B cell (primary cell): ENCODE results near the gene TMEM250. TPM values are rescaled to one million over a fixed set of nuclear protein-coding genes. Genes with fewer than 3 reads are reported as not detected.
A peak's percentile ranks its signal among the peaks of the same experiment; 100 is the strongest.

Experiments
- ATAC-seq: fragments of 200-7000 bp; cut with Tn5 transposase; one replicate; pipeline ENCODE4 v1.10.0; 2021; ENCODE audit warnings: low read depth, mild to moderate bottlenecking, moderate number of reproducible peaks, moderate library complexity
- CTCF ChIA-PET: fragments of 350-600 bp; sonication (Branson Sonifier 250); formaldehyde crosslinking; loops from one replicate; lab custom pipeline; 2021; ENCODE audit warnings: antibody characterized with exemption, inconsistent platforms; lab: Charles Lee
- POLR2A ChIA-PET: fragments of 350-600 bp; sonication (Branson Sonifier 250); formaldehyde crosslinking; loops from one replicate; lab custom pipeline; 2021; ENCODE audit warnings: antibody characterized with exemption; lab: Charles Lee
- DNase-seq: peaks from one replicate; pipeline ENCODE4 v3.0.0; 2013
- H2AFZ ChIP-seq: 2 replicates; pipeline ENCODE4 v1.6.1; 2012; ENCODE audit warnings: mild to moderate bottlenecking, low read depth, low read length; ENCODE audit not compliant: insufficient read depth, poor library complexity, severe bottlenecking
- H3K27ac ChIP-seq, 2 donors: 1 replicate in 1 of 2; 2 replicates in 1 of 2; pipeline ENCODE4 v1.5.1; 2012 to 2013; ENCODE audit warnings: low read length in 2 of 2, mild to moderate bottlenecking in 2 of 2, moderate library complexity in 1 of 2
- H3K27me3 ChIP-seq, 4 experiments: fragments of 200-600 bp in 1 of 4; sonication (generic) in 1 of 4; replicated peaks in 1 of 4; 1 replicate in 2 of 4; 2 replicates in 2 of 4; pipeline versions ENCODE4 v1.6.1 to v1.7.0; 2013 to 2016; ENCODE audit warnings: low read length in 3 of 4, mild to moderate bottlenecking in 2 of 4, mixed read lengths in 1 of 4, moderate library complexity in 1 of 4; ENCODE audit not compliant: insufficient read depth in 4 of 4, control insufficient read depth in 3 of 4; ENCODE audit errors: control extremely low read depth in 1 of 4
- H3K36me3 ChIP-seq, 2 experiments: replicated peaks in 1 of 2; 1 replicate in 1 of 2; 2 replicates in 1 of 2; pipeline versions ENCODE4 v1.6.1 to v1.7.1; 2013; ENCODE audit warnings: low read length in 1 of 2; ENCODE audit not compliant: insufficient read depth in 2 of 2, control insufficient read depth in 1 of 2; ENCODE audit errors: control extremely low read depth in 1 of 2, extremely low read depth in 1 of 2
- H3K4me1 ChIP-seq, 2 donors: fragments of 200-600 bp in 1 of 2; sonication (generic) in 1 of 2; 1 replicate in 1 of 2; 2 replicates in 1 of 2; pipeline versions ENCODE4 v1.5.1 to v1.6.1; 2013 to 2017; ENCODE audit warnings: low read length in 2 of 2; ENCODE audit not compliant: control insufficient read depth in 2 of 2, insufficient read depth in 2 of 2
- H3K4me2 ChIP-seq: replicated peaks from 2 replicates; pipeline ENCODE3; 2012; ENCODE audit warnings: mild to moderate bottlenecking, low read depth, low read length; ENCODE audit not compliant: poor library complexity, severe bottlenecking
- H3K4me3 ChIP-seq, 5 experiments: fragments of 200-600 bp in 1 of 5; sonication (generic) in 1 of 5; 1 replicate in 3 of 5; 2 replicates in 2 of 5; pipeline versions ENCODE4 v1.5.1 to v1.7.0; 2011 to 2016; ENCODE audit warnings: low read length in 4 of 5, mild to moderate bottlenecking in 4 of 5, low read depth in 2 of 5, control low read depth in 1 of 5, moderate library complexity in 1 of 5; ENCODE audit not compliant: insufficient read depth in 1 of 5; ENCODE audit errors: control extremely low read depth in 1 of 5, extremely low read depth in 1 of 5
- H3K79me2 ChIP-seq: fragments of 200-600 bp; sonication (generic); one replicate; pipeline ENCODE4 v1.6.0; 2016; ENCODE audit warnings: low read length; ENCODE audit not compliant: control insufficient read depth, insufficient read depth
- H3K9ac ChIP-seq: fragments of 200-600 bp; sonication (generic); 2 replicates; pipeline ENCODE4 v1.6.1; 2017; ENCODE audit warnings: mild to moderate bottlenecking, low read length, moderate library complexity
- H3K9me3 ChIP-seq, 3 donors: one replicate each; pipeline versions ENCODE4 v1.6.1 to v1.7.1; 2013; ENCODE audit warnings: low read length in 2 of 3; ENCODE audit not compliant: control insufficient read depth in 2 of 3, insufficient read depth in 1 of 3; ENCODE audit errors: control extremely low read depth in 1 of 3
- H4K20me1 ChIP-seq: 2 replicates; pipeline ENCODE4 v1.6.0; 2012; ENCODE audit warnings: mild to moderate bottlenecking, low read length; ENCODE audit not compliant: insufficient read depth, control insufficient read depth, poor library complexity, severe bottlenecking
- H3K27ac Mint-ChIP-seq: one replicate; pipeline ENCODE4 v1.8.0; 2021; ENCODE audit warnings: mixed read lengths
- H3K27me3 Mint-ChIP-seq: one replicate; pipeline ENCODE4 v1.8.0; 2021; ENCODE audit warnings: mixed read lengths
- H3K4me1 Mint-ChIP-seq: one replicate; pipeline ENCODE4 v1.8.0; 2021; ENCODE audit warnings: mixed read lengths
- H3K4me3 Mint-ChIP-seq: one replicate; pipeline ENCODE4 v1.8.0; 2021; ENCODE audit warnings: mixed read lengths
- H3K9me3 Mint-ChIP-seq: one replicate; pipeline ENCODE4 v1.8.0; 2022; ENCODE audit warnings: mixed read lengths; ENCODE audit not compliant: insufficient read depth
- CTCF ChIP-seq: fragments of 200-600 bp; IDR thresholded peaks from one replicate; pipeline ENCODE4 v1.8.0; 2022; ENCODE audit warnings: antibody characterized with exemption, mild to moderate bottlenecking
- EZH2 ChIP-seq: IDR thresholded peaks from 2 replicates; pipeline ENCODE4 v1.6.1; 2012; ENCODE audit warnings: borderline replicate concordance, low read depth, mild to moderate bottlenecking, moderate library complexity, low read length; ENCODE audit not compliant: insufficient read depth, poor library complexity, severe bottlenecking
- WGBS: methylation state at CpG from one replicate; pipeline ENCODE4 v1.1.5; 2013; ENCODE audit warnings: missing lambda C conversion rate; ENCODE audit not compliant: insufficient coverage; 5-methylcytosine and 5-hydroxymethylcytosine counted together
- intact Hi-C: fragments of 100-400 bp; cut with micrococcal nuclease; formaldehyde crosslinking; loops from one replicate; pipeline ENCODE4 v1.10.0; 2022
- polyA plus RNA-seq: library from polyadenylated mRNA; depleted of rRNA; stranded (reverse); fragments of >200 nt; gene quantifications from 2 replicates; pipeline ENCODE4 v1.2.3, GENCODE V29; 2012
- total RNA-seq, 2 donors: library from RNA; stranded (reverse); fragments of 120-200 nt in 1 of 2; gene quantifications; 1 replicate in 1 of 2; 2 replicates in 1 of 2; pipeline versions ENCODE4 v1.2.3 to v1.2.4, GENCODE V29; 2013 to 2022

Gene TMEM250
- total and polyA plus RNA-seq, 2 donors (not counting 1 experiment from before 2014, with no cell fraction given): 11.1 to 29.6 TPM

GRCh38 chr9:136110082-136111061 is 8.3 kb downstream of the TMEM250 start:
- Mint-ChIP-seq H3K4me3 (peak overlapping the region; percentile 82), H3K27ac (peak overlapping the region; percentile 41), H3K9me3 (no peaks in the 10 kb centered on the region), H3K27me3 (no peaks in the 10 kb centered on the region), H3K4me1 (peaks cover 38% of the 10 kb centered on the region)
- Histone ChIP-seq H3K4me2 (peak overlapping the region; percentile 98), H3K4me1 (peaks cover 27 to 40% of the 10 kb centered on the region in 2 donors), H2AFZ (peak overlapping the region; percentile 95), H3K4me3 (peak overlapping the region in 4 of 5 experiments; percentile 47 to 72 (median 57)), H3K27ac (no peak overlapping the region), H3K36me3 (peaks cover 0 to 5% of the 10 kb centered on the region in 2 experiments), H3K79me2 (no peaks in the 10 kb centered on the region), H3K9ac (peak overlapping the region; percentile 68), H3K27me3 (peaks cover 0 to 3% (median 0%) of the 10 kb centered on the region in 4 experiments), H3K9me3 (no peaks in the 10 kb centered on the region), H4K20me1 (no peaks in the 10 kb centered on the region)
- ChIA-PET POLR2A (interaction anchor here (2.5 kb wide), 1 partner anchor 8 kb away, joined by 15 read pairs; the partner anchor contains the start of gene TMEM250), CTCF (interaction anchor here (0.7 to 1.9 kb wide), 6 partner anchors 8 to 142 kb away, joined by 3 to 11 read pairs (median 6); no protein-coding TSS in a partner anchor)
- no peak for ATAC-seq
- whole genome bisulfite sequencing: 9% methylated on average over 37 of the region's 42 CpGs
- DNase-seq: no peak
- intact Hi-C loops: no loop called here
- TF ChIP-seq CTCF (no peak), EZH2 (no peak)
